HG02870 (cell line): ENCODE results near the gene PADI1.

ENCODE experiments used
- ATAC-seq: cut with Tn5 transposase; IDR thresholded peaks from one replicate; pipeline ENCODE4 v1.9.1; 2021; ENCODE audit warnings: mild to moderate bottlenecking, moderate library complexity; ENCODE audit not compliant: unreplicated experiment

Gene PADI1

DNA sequence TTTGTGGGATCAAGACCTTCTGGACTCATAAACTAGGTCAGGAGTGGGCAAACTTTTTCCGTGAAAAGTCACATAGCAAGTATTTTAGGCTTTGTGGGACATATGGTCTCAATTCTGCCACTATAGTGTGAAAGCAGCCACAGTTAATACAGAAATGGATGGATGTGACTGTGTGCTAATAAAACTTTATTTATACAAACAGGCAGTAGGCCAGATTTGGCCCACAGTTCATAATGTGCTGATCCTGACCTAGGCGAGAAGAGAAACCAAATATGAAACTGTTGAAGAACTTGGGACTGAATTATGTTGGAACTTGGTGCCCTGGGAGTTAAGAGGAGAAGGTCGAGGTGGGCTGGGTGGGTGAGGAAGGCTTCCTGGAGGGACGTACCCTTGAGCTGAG is 61.0 kb downstream of the PADI1 start:
- ATAC-seq = no peak

- ATAC-seq = no peak
Observed at GRCh38 chr1:17270891-17271765, 66.2 kb downstream of the PADI1 start.

DNA sequence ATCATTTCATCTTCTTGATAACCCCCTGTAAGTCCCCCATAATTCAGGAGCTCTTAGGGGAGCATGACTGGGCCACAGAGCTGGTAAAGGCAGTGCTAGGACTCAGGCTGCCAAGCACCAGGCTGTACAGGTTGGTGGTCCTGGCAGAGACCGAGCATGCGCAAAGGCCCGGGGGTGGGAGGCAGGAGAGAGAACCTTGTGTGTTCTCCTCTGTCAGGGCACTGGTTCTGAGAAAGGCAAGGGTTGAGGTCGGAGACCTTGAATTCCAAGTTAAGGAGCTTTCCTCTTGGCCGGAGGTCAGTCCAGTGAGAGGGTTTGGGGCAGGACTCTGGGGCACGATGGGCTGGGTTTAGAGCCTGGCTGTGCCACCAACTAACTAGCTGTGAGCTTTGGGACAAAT is 67.1 kb downstream of the PADI1 start:
- no peak for ATAC-seq

DNA sequence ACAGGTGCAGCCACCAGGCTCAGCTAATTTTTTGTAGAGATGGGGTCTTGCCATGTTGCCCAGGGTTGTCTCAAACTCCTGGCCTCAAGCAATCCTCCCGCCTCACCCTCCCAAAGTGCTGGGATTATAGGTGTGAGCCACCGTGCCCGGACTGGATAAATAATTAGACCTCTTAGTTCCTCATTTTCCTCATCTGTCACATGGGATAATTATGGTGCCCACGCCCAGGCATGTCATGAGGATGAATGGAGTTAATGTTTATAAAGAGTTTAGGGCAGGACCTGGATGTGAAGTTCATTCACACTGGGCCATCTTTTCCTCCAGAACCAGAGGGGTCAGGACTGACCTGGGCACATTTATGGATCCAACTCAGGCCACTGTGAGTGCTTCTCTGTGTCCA is 67.7 kb downstream of the PADI1 start:
- ATAC-seq = no peak

GRCh38 chr1:17273096-17273495 is 68.2 kb downstream of the PADI1 start:
- no peak for ATAC-seq

GRCh38 chr1:17274186-17275170 is 69.5 kb downstream of the PADI1 start:
- ATAC-seq = no peak

GRCh38 chr1:17276568-17276967 is 71.6 kb downstream of the PADI1 start:
- no peak for ATAC-seq

DNA sequence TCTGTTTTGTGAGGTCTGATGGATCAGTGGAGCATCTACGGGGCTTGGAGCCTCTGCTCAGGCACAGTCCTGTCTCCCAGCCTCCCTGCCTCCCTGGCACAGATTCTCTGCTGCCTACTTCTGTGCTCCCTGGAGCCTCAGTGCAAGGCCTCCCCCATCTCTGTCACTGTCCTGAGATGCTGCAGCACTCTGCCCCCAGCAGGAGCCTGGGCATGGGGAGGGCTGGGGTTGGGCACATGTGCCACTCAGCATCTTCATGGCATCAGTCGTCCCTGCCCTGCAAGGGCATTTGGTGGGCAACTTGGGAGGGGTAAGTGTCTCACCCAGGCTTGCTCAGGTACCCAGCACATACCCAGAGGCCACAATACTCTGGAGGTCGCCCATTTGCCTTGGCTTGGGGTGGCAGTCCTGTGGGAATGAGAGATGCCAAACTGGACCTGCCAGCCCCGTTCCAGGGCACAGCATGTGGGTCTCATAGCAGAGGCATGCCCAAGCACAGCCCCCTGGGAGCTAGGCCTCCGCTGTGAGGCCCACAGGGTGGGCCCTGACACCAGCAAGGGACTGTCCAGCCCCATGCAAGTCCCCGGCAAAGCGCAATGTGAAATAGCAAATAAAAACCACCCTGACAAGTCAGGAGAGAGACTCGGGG is 72.7 kb downstream of the PADI1 start:
- ATAC-seq = no peak

DNA sequence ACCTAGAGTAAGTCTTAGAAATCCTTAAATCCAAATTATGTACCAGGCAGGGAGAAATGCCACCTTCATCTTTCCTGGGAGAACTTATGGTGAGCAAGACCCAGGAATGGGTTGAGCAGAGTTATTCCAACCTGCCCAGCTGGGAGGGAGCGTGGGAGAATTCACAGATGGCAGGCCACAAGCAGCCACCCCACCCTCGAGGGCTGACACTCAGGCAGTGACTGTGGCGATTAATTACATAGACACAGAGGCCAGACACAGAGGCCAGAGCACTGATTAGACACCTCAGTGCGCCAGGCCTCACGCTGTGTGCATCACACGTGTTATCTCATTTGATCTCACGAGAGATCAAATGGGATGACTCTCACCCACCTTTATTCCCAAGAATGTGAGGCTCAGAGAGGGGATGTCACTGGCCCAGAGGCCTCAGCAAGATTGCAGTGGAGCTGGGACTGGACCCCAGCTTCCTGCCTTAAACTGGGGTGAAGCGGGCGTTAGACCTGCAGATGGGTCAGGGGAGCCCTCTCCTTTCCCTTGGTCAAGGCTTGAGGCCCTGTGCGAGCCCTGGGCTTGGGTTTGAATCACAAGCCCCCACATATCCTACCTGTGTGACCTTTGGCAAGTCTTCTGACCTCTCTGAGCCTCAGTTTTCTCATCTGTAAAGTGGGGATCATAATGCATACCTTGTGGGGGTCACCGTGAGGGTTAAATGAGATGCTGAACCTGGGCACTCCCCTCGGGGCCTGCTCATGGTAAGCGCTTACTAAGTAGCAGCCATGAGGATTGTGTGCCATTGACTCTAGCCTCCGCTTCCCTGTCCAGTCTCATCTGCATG is 74.3 kb downstream of the PADI1 start:
- no peak for ATAC-seq

GRCh38 chr1:17280436-17280835 is 75.5 kb downstream of the PADI1 start:
- ATAC-seq = no peak

DNA sequence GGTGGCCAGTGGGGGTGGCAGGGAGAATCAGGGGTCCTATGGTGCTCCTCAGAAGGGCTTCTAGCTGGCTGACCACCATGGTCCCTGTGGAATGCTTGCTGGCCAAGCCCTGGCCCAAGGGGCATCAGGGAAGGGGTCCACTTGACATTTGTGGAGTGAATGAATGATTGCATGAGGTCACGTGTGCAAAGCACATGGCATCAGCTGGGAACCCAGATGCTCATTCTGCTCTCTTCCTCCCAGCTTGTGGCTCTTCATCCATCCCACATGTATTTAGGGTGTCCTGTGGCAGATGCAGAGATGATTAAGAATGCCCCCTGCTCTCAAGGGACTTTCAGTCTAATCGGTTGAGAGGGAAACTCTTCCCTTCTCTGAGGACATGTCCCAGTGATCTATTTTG is 76.0 kb downstream of the PADI1 start:
- ATAC-seq = no peak

DNA sequence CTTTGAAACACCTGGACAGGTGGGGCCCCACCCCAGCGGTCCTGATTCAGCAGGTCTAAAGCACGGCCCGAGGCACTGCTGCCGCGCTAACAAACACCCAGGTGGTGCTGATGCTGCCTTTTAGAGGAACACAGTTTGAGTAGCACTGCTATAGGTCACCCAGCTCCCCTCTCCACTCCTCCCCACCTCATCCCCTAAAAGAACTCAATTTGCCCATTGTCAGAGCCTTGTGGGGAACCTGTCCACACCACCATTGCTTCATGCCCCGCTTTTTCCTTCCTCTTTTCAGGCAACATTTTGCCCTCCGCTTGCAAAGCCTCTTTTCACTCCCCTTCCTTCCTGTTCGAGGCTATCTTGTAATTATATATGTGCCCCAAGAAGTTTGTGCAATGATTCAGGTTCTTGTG is 76.8 kb downstream of the PADI1 start:
- ATAC-seq = no peak

DNA sequence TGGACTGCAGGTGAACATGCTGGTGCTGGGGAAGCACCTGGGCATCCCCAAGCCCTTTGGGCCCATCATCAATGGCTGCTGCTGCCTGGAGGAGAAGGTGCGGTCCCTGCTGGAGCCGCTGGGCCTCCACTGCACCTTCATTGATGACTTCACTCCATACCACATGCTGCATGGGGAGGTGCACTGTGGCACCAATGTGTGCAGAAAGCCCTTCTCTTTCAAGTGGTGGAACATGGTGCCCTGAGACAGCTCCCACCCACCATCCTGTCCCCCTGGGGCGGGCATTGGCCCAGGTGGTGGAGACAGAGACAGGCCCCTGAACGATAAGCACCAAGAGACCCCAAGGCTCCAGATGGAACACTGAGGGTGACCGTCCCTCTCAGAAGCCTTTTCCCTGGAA is 77.9 kb downstream of the PADI1 start:
- no peak for ATAC-seq

GRCh38 chr1:17286646-17287045 is 81.7 kb downstream of the PADI1 start:
- ATAC-seq = no peak

GRCh38 chr1:17287130-17287776 is 82.3 kb downstream of the PADI1 start:
- ATAC-seq = no peak

- no peak for ATAC-seq
Observed at GRCh38 chr1:17289721-17290120, 84.8 kb downstream of the PADI1 start.

DNA sequence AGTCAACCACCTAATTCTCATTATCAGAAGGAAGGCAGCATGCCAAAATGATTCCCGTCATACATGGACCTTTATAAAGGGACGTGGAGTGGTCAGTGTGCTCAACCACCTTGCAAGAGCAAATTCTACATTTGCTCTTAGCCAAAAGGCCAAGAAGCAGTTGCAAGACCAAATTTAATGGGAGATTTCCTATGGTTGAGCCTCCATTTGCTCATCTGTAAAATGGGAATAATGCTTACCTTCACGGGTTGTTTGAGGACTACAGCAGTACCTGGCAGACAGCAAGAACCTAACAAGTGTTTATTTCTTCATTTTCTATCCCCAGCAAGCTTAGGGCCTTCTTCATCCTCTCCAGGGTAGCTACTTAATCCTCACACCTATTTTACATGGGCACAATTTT is 85.6 kb downstream of the PADI1 start:
- no peak for ATAC-seq

- no peak for ATAC-seq
Observed at GRCh38 chr1:17292299-17293160, 87.6 kb downstream of the PADI1 start.
